HL-60/S4 treated with phorbol 12-myristate 13-acetate at 8.2 ng/mL for 4 days and 3 days (cell line): ENCODE measurements around the gene SRP54.
"Not testable (repeated sequence)": the region's sequence is repeated elsewhere in the genome, so short reads cannot be mapped to it uniquely, and the experiment has no call there.

Experiments used
- in situ Hi-C: fragments of 300-500 bp; cut with MboI; formaldehyde crosslinking; loops from 2 replicates; pipeline ENCODE4 v1.15.0; 2022; ENCODE audit warnings: low sequenced_read_pairs

Gene SRP54

GRCh38 chr14:34983148-34983760 is 462 bp downstream of the SRP54 start:
- in situ Hi-C loops, result no loop called here

- in situ Hi-C loops, result no loop called here
These were observed 994 bp downstream of the SRP54 start for GRCh38 chr14:34983786-34984185.

GRCh38 chr14:34985740-34986139 is 2.9 kb downstream of the SRP54 start:
- in situ Hi-C loops, result no loop called here

GRCh38 chr14:34987180-34987579 is 4.4 kb downstream of the SRP54 start:
- in situ Hi-C loops, result no loop called here

GRCh38 chr14:34989762-34990161 is 7.0 kb downstream of the SRP54 start:
- in situ Hi-C loops, result no loop called here

- in situ Hi-C loops, result no loop called here
These were observed 10.6 kb downstream of the SRP54 start for GRCh38 chr14:34993426-34993825.

- in situ Hi-C loops, result no loop called here
These were observed 11.9 kb downstream of the SRP54 start for GRCh38 chr14:34994668-34995067.

- in situ Hi-C loops, result no loop called here
These were observed 15.0 kb downstream of the SRP54 start for GRCh38 chr14:34997762-34998161.

- in situ Hi-C loops, result no loop called here
These were observed 16.7 kb downstream of the SRP54 start for GRCh38 chr14:34999500-34999899.

- in situ Hi-C loops, result no loop called here
These were observed 18.8 kb downstream of the SRP54 start for GRCh38 chr14:35001621-35002020.

GRCh38 chr14:35004839-35005238 is 22.0 kb downstream of the SRP54 start:
- in situ Hi-C loops, result no loop called here

- in situ Hi-C loops, result no loop called here
These were observed 33.8 kb downstream of the SRP54 start for GRCh38 chr14:35016568-35016967.

- in situ Hi-C loops, result no loop called here
These were observed 37.9 kb downstream of the SRP54 start for GRCh38 chr14:35020713-35021112.

GRCh38 chr14:35028435-35028834 is 45.6 kb downstream of the SRP54 start:
- in situ Hi-C loops, result no loop called here

GRCh38 chr14:35032562-35032961 is 49.8 kb downstream of the SRP54 start:
- in situ Hi-C loops, result no loop called here

- in situ Hi-C loops, result no loop called here
These were observed 51.6 kb downstream of the SRP54 start for GRCh38 chr14:35034440-35034833.

GRCh38 chr14:35034944-35035554 is 52.3 kb downstream of the SRP54 start:
- in situ Hi-C loops, result not testable (repeated sequence)

- in situ Hi-C loops, result not testable (repeated sequence)
These were observed 55.5 kb downstream of the SRP54 start for GRCh38 chr14:35038312-35038711.

- in situ Hi-C loops, result no loop called here
These were observed 59.8 kb downstream of the SRP54 start for GRCh38 chr14:35042632-35043031.

- in situ Hi-C loops, result no loop called here
These were observed 60.3 kb downstream of the SRP54 start for GRCh38 chr14:35043046-35043445.

- in situ Hi-C loops, result no loop called here
These were observed 62.4 kb downstream of the SRP54 start for GRCh38 chr14:35044939-35045797.

GRCh38 chr14:35045798-35046047 is 62.9 kb downstream of the SRP54 start:
- in situ Hi-C loops, result no loop called here
